GM12872 (cell line): Measurements from ENCODE around the gene NCOA3.

Source experiments
- CTCF ChIP-seq: IDR thresholded peaks from 3 replicates; pipeline ENCODE4 v1.5.1; 2011; ENCODE audit warnings: low read depth, mild to moderate bottlenecking, low read length, moderate library complexity; ENCODE audit not compliant: insufficient read depth

NCOA3 gene

GRCh38 chr20:47655635-47656034, 153.9 kb downstream of the NCOA3 start:
- TF ChIP-seq CTCF, result no peak

DNA sequence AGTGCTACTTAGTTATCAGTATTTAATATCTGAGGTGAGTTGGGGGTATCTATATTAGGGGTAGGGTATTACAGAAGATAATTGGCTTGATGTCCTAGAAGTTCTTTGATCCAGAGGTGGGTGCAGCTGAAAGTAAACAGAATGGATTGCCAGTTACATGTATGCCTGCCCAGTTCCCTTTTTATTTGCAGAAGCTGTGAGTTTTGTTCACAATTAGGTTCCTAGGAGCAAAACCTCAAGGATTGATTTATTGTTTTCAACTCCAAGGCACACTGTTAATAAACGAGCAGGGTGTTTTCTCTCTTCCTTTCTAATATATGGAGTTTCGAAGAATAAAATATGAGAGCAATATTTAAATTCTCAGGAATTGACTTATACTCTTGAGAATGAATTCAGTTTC, 154.6 kb downstream of the NCOA3 start:
- no peak for TF ChIP-seq CTCF

DNA sequence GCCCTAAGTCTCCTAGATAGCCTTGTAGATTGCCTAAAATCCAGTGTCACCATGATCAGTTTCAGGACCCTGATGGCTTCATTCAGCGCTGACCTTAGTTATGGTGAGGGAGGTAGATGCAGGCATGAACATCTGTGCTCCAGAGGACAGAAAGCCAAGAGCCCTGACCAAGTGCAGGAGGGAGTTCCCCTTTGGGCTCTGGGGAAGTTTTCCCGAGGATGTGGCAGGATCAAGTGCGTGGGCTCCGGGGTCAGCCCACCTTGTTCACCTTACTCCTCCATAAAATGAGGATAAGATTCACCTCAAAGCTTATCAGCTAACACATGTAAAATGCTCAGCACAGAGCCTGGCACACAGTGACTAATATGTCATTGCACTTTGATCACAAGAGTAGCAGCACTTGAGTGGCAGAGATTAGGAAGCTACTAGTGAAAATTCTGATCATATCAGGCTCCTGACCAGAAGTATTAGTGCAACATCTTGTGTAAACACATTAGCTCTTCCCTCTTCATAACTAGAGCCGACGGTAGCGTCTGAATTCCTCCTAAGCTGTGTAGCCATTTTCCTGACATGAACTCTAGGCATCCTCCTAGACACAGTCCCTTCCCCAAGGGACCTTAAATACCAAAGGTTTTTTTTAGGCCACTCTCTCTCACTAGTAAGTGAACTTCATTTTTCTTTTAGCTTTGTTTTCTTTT, 158.4 kb downstream of the NCOA3 start:
- no peak for TF ChIP-seq CTCF

DNA sequence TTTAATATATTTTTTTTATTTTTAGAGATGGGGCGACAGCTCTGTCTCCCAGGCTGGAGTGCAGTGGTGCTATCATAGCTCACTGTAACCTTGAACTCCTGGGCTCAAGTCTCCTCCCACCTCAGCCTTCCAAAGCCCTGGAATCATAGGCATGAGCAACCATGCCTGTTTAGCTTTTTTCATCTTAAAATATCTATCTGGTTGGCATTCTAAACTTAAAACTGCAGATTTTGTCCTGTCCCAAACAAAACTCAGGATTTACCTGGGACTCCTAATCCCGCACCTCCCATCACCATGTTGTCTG, 158.9 kb downstream of the NCOA3 start:
- no peak for TF ChIP-seq CTCF

- no peak for TF ChIP-seq CTCF
These were observed 159.5 kb downstream of the NCOA3 start for GRCh38 chr20:47660983-47661700.

DNA sequence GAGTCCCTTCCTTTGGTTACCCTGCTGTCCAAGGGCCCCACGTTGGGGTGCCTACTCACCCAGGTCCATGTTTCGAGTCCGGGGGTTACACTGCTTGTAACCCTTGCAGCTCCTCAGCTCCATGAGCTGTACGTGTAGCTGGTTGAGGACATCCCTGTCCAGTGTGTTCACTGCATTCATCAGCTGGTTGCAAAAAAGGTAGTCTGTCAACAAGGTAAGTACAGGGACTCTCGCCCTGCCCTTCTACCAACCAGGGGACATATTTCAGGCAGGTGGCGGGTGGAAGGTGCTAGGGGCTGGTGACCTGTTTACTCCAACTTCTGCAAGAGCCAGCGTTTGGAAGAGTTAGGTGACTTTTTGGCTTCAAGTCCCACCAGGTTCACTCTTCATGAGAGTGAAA, 160.0 kb downstream of the NCOA3 start:
- no peak for TF ChIP-seq CTCF

GRCh38 chr20:47662483-47663353, 161.0 kb downstream of the NCOA3 start:
- TF ChIP-seq CTCF, result no peak
